Measurements from ENCODE around the gene TES. TPM values are rescaled to one million over a fixed set of nuclear protein-coding genes. Genes with fewer than 3 reads are reported as not detected.
A peak's percentile ranks its signal among the peaks of the same experiment; 100 is the strongest.

The TES gene
- polyA plus RNA-seq (2013, experiment 1 of 4): 3.8 TPM
- polyA plus RNA-seq (2013, experiment 2 of 4): 3.2 TPM
- 4.6 TPM for polyA plus RNA-seq (2013, experiment 3 of 4)
- 4.3 TPM for polyA plus RNA-seq (2013, experiment 4 of 4)

- WGBS, 2 experiments: 1% methylated on average over 83 of the region's 83 CpGs
- Histone ChIP-seq H3K4me1 (ENCODE audit: control insufficient read depth, insufficient read depth, low read length) (peaks cover 4% of the 10 kb centered on the region), H3K27ac (ENCODE audit: insufficient read depth, low read depth, low read length, poor library complexity, severe bottlenecking) (no peak within 1 kb of the TSS), H3K9me3 (ENCODE audit: control insufficient read depth, low read length) (no peaks in the 10 kb centered on the region), H3K4me3 (ENCODE audit: insufficient read depth, low read depth, low read length) (peak within 1 kb of the TSS; percentile 64), H3K36me3 (ENCODE audit: control insufficient read depth, insufficient read depth, low read length) (no peaks in the 10 kb centered on the region), H3K27me3 (ENCODE audit: control insufficient read depth, insufficient read depth, low read length, poor library complexity, severe bottlenecking) (peaks cover 46% of the 10 kb centered on the region)
Observed at GRCh38 chr7:116210345-116211005, at the start of gene TES. Gene TES, plus strand, starts transcription at chr7:116210539. Its CDS starts 169 bp downstream, at chr7:116210708.

- Histone ChIP-seq H3K9me3 (ENCODE audit: control insufficient read depth, low read length) (no peaks in the 10 kb centered on the region), H3K27me3 (ENCODE audit: control insufficient read depth, insufficient read depth, low read length, poor library complexity, severe bottlenecking) (no peaks in the 10 kb centered on the region), H3K4me1 (ENCODE audit: control insufficient read depth, insufficient read depth, low read length) (no peaks in the 10 kb centered on the region), H3K4me3 (ENCODE audit: insufficient read depth, low read depth, low read length) (no peak overlapping the region), H3K36me3 (ENCODE audit: control insufficient read depth, insufficient read depth, low read length) (no peaks in the 10 kb centered on the region), H3K27ac (ENCODE audit: insufficient read depth, low read depth, low read length, poor library complexity, severe bottlenecking) (no peak overlapping the region)
Observed at GRCh38 chr7:116161728-116162127, 48.6 kb upstream of the TES start.

GRCh38 chr7:116162254-116162653 lies 48.1 kb upstream of the TES start:
- Histone ChIP-seq H3K27ac (ENCODE audit: insufficient read depth, low read depth, low read length, poor library complexity, severe bottlenecking) (no peak overlapping the region), H3K4me3 (ENCODE audit: insufficient read depth, low read depth, low read length) (no peak overlapping the region), H3K27me3 (ENCODE audit: control insufficient read depth, insufficient read depth, low read length, poor library complexity, severe bottlenecking) (no peaks in the 10 kb centered on the region), H3K4me1 (ENCODE audit: control insufficient read depth, insufficient read depth, low read length) (no peaks in the 10 kb centered on the region), H3K9me3 (ENCODE audit: control insufficient read depth, low read length) (no peaks in the 10 kb centered on the region), H3K36me3 (ENCODE audit: control insufficient read depth, insufficient read depth, low read length) (no peaks in the 10 kb centered on the region)

- H3K27me3 ChIP-seq (ENCODE audit: control insufficient read depth, insufficient read depth, low read length, poor library complexity, severe bottlenecking): no peaks in the 10 kb centered on the region
- no peaks in the 10 kb centered on the region for H3K9me3 ChIP-seq (ENCODE audit: control insufficient read depth, low read length)
- H3K4me1 ChIP-seq (ENCODE audit: control insufficient read depth, insufficient read depth, low read length): no peaks in the 10 kb centered on the region
- H3K4me3 ChIP-seq (ENCODE audit: insufficient read depth, low read depth, low read length): no peak overlapping the region
- H3K27ac ChIP-seq (ENCODE audit: insufficient read depth, low read depth, low read length, poor library complexity, severe bottlenecking): no peak overlapping the region
- no peaks in the 10 kb centered on the region for H3K36me3 ChIP-seq (ENCODE audit: control insufficient read depth, insufficient read depth, low read length)
Observed at GRCh38 chr7:116162992-116163391, 47.3 kb upstream of the TES start.

GRCh38 chr7:116164552-116165306 lies 45.6 kb upstream of the TES start:
- 92 to 97% methylated on average over 1 to 2 of the region's 2 CpGs for WGBS, 2 experiments
- no peak overlapping the region for H3K4me3 ChIP-seq (ENCODE audit: insufficient read depth, low read depth, low read length)
- no peak overlapping the region for H3K27ac ChIP-seq (ENCODE audit: insufficient read depth, low read depth, low read length, poor library complexity, severe bottlenecking)
- no peaks in the 10 kb centered on the region for H3K9me3 ChIP-seq (ENCODE audit: control insufficient read depth, low read length)
- no peaks in the 10 kb centered on the region for H3K27me3 ChIP-seq (ENCODE audit: control insufficient read depth, insufficient read depth, low read length, poor library complexity, severe bottlenecking)
- no peaks in the 10 kb centered on the region for H3K4me1 ChIP-seq (ENCODE audit: control insufficient read depth, insufficient read depth, low read length)
- H3K36me3 ChIP-seq (ENCODE audit: control insufficient read depth, insufficient read depth, low read length): no peaks in the 10 kb centered on the region

- Histone ChIP-seq H3K4me3 (ENCODE audit: insufficient read depth, low read depth, low read length) (no peak overlapping the region), H3K27ac (ENCODE audit: insufficient read depth, low read depth, low read length, poor library complexity, severe bottlenecking) (no peak overlapping the region), H3K9me3 (ENCODE audit: control insufficient read depth, low read length) (no peaks in the 10 kb centered on the region), H3K36me3 (ENCODE audit: control insufficient read depth, insufficient read depth, low read length) (no peaks in the 10 kb centered on the region), H3K4me1 (ENCODE audit: control insufficient read depth, insufficient read depth, low read length) (no peaks in the 10 kb centered on the region), H3K27me3 (ENCODE audit: control insufficient read depth, insufficient read depth, low read length, poor library complexity, severe bottlenecking) (no peaks in the 10 kb centered on the region)
- WGBS, 2 experiments: 89 to 100% methylated on average over 1 of the region's 2 CpGs
Observed at GRCh38 chr7:116165717-116166116, 44.6 kb upstream of the TES start.

- Histone ChIP-seq H3K36me3 (ENCODE audit: control insufficient read depth, insufficient read depth, low read length) (no peaks in the 10 kb centered on the region), H3K4me1 (ENCODE audit: control insufficient read depth, insufficient read depth, low read length) (no peaks in the 10 kb centered on the region), H3K4me3 (ENCODE audit: insufficient read depth, low read depth, low read length) (no peak overlapping the region), H3K27me3 (ENCODE audit: control insufficient read depth, insufficient read depth, low read length, poor library complexity, severe bottlenecking) (no peaks in the 10 kb centered on the region), H3K9me3 (ENCODE audit: control insufficient read depth, low read length) (no peaks in the 10 kb centered on the region), H3K27ac (ENCODE audit: insufficient read depth, low read depth, low read length, poor library complexity, severe bottlenecking) (no peak overlapping the region)
- 94 to 95% methylated on average over 2 of the region's 2 CpGs for WGBS, 2 experiments
Observed at GRCh38 chr7:116166156-116166555, 44.2 kb upstream of the TES start.

- H3K4me3 ChIP-seq (ENCODE audit: insufficient read depth, low read depth, low read length): no peak overlapping the region
- 97% methylated on average over 3 to 4 of the region's 4 CpGs for WGBS, 2 experiments
- no peaks in the 10 kb centered on the region for H3K9me3 ChIP-seq (ENCODE audit: control insufficient read depth, low read length)
- peaks cover 4% of the 10 kb centered on the region for H3K27me3 ChIP-seq (ENCODE audit: control insufficient read depth, insufficient read depth, low read length, poor library complexity, severe bottlenecking)
- no peaks in the 10 kb centered on the region for H3K36me3 ChIP-seq (ENCODE audit: control insufficient read depth, insufficient read depth, low read length)
- H3K27ac ChIP-seq (ENCODE audit: insufficient read depth, low read depth, low read length, poor library complexity, severe bottlenecking): no peak overlapping the region
- no peaks in the 10 kb centered on the region for H3K4me1 ChIP-seq (ENCODE audit: control insufficient read depth, insufficient read depth, low read length)
Observed at GRCh38 chr7:116167177-116167576, 43.2 kb upstream of the TES start.

GRCh38 chr7:116169060-116169459 lies 41.3 kb upstream of the TES start:
- Histone ChIP-seq H3K27ac (ENCODE audit: insufficient read depth, low read depth, low read length, poor library complexity, severe bottlenecking) (no peak overlapping the region), H3K4me3 (ENCODE audit: insufficient read depth, low read depth, low read length) (no peak overlapping the region), H3K4me1 (ENCODE audit: control insufficient read depth, insufficient read depth, low read length) (no peaks in the 10 kb centered on the region), H3K36me3 (ENCODE audit: control insufficient read depth, insufficient read depth, low read length) (no peaks in the 10 kb centered on the region), H3K27me3 (ENCODE audit: control insufficient read depth, insufficient read depth, low read length, poor library complexity, severe bottlenecking) (peaks cover 7% of the 10 kb centered on the region), H3K9me3 (ENCODE audit: control insufficient read depth, low read length) (no peaks in the 10 kb centered on the region)
- 81 to 92% methylated on average over 1 of the region's 1 CpG for WGBS, 2 experiments

GRCh38 chr7:116170180-116170579 lies 40.2 kb upstream of the TES start:
- Histone ChIP-seq H3K9me3 (ENCODE audit: control insufficient read depth, low read length) (no peaks in the 10 kb centered on the region), H3K4me3 (ENCODE audit: insufficient read depth, low read depth, low read length) (no peak overlapping the region), H3K4me1 (ENCODE audit: control insufficient read depth, insufficient read depth, low read length) (no peaks in the 10 kb centered on the region), H3K27me3 (ENCODE audit: control insufficient read depth, insufficient read depth, low read length, poor library complexity, severe bottlenecking) (peaks cover 7% of the 10 kb centered on the region), H3K36me3 (ENCODE audit: control insufficient read depth, insufficient read depth, low read length) (no peaks in the 10 kb centered on the region), H3K27ac (ENCODE audit: insufficient read depth, low read depth, low read length, poor library complexity, severe bottlenecking) (no peak overlapping the region)
